AG09309 (cell line): ENCODE measurements around the gene RYR2.

ENCODE experiments used
- DNase-seq: peaks from one replicate; pipeline ENCODE4 v3.0.0-alpha.2; 2010; ENCODE audit warnings: low read depth
- H3K4me3 ChIP-seq: 2 replicates; pipeline ENCODE4 v1.5.1; 2011; ENCODE audit warnings: mild to moderate bottlenecking, low read depth, low read length, moderate library complexity; ENCODE audit not compliant: control insufficient read depth
- TF ChIP-seq, protein P1 (sequence below): IDR thresholded peaks from 2 replicates; pipeline ENCODE4 v1.5.1; 2011; ENCODE audit warnings: mild to moderate bottlenecking, low read depth, low read length, inconsistent platforms; ENCODE audit not compliant: insufficient read depth, control insufficient read depth; ENCODE audit errors: missing control alignments

The RYR2 gene

DNA sequence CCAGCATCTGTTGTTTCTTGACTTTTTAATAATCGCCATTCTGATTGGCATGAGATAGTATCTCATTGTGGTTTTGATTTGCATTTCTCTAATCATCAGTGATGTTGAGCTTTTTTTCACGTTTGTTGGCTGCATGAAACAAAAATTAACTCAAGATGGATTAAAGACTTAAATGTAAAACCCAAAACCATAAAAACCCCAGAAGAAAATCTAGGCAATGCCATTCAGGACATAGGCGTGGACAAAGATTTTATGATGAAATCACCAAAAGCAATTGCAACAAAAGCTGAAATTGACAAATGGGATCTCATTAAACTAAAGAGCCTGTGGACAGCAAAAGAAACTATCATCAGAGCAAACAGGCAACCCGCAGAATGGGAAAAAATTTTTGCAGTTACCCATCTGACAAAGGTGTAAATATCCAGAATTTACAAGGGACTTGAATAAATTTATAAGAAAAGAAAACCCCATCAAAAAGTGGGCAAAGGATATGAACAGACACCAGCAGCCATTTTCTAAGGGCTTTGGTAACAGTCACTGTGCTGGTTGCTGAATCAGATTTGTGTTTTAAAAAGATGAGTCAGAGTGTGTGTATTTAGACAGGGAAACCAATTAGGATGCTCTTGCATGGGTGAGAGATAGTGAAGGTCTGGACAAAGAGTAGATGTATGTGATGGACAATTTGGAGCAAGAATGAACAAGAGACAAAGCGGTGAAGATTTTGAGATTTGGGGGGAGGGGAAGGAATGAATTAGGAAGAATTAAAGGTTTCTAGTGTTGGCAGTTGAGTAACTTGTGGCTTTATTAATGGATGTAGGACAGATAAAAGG is 110.7 kb downstream of the RYR2 start:
- TF ChIP-seq, protein P1, sequence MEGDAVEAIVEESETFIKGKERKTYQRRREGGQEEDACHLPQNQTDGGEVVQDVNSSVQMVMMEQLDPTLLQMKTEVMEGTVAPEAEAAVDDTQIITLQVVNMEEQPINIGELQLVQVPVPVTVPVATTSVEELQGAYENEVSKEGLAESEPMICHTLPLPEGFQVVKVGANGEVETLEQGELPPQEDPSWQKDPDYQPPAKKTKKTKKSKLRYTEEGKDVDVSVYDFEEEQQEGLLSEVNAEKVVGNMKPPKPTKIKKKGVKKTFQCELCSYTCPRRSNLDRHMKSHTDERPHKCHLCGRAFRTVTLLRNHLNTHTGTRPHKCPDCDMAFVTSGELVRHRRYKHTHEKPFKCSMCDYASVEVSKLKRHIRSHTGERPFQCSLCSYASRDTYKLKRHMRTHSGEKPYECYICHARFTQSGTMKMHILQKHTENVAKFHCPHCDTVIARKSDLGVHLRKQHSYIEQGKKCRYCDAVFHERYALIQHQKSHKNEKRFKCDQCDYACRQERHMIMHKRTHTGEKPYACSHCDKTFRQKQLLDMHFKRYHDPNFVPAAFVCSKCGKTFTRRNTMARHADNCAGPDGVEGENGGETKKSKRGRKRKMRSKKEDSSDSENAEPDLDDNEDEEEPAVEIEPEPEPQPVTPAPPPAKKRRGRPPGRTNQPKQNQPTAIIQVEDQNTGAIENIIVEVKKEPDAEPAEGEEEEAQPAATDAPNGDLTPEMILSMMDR, result no peak
- no peak overlapping the region for H3K4me3 ChIP-seq
- no peak for DNase-seq

DNA sequence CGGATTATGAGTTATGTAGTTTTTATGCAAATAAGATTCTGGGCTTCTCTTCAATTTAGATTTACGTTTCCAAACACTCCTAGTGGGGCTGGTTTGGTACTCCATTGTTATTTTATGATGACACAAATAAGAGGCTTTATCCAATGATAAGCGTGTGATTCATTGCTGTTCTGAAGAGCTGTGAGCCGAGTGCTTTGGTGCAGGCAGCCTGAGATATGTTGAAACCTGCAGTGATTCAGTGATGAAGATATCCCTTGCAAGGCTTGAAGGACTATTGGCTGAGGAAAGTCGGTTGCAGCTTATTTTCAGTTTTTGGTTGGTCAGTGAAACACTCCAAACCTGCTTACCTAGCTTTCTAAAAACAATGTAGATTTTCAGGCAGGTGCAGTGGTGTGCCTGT is 112.2 kb downstream of the RYR2 start:
- TF ChIP-seq, protein P1, result no peak
- no peak overlapping the region for H3K4me3 ChIP-seq
- DNase-seq, result no peak

DNA sequence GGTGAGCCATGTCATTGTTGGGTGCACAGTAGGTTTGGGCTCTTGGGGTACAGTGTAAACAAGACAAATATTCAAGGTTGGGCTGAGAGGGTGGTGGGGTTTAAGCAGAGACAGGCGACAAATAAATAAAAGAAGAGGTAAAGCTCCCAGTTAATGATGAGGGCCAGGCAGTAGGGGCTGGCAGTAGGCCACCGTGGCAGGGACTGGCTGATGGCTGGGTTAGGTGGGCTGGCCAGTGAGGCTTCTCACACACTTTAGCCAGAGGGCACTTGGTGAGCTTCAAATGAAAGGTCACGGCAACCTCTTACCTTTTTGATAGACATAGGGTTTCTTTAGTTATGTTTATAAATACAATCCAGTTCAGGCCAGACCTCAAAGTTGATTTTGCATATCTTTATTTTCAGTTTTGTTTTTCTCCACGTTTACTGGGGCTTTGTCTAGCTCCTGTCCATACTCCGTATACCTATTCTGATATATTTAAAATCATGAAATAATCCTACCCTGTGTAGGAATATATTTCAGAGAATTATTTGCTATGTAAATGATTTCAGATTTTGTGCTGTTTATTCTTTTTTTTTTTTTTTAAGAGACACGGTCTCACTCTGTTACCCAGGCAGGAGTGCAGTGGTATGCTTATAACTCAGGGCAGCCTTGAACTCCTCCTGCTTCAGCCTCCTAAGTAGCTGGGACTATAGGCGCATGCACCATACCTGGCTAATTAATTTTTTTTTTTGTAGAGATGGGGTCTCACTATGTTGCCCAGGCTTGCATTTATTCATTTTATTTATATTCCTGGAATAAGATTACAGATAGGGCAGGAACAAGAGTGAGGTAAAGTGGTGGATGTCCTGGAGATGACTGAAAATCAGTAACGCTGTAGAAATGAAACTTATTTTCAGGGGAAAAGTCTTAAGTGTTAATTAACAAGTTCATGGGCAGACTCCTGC is 122.7 kb downstream of the RYR2 start:
- TF ChIP-seq, protein P1, result no peak
- DNase-seq, result no peak
- H3K4me3 ChIP-seq, result no peak overlapping the region

DNA sequence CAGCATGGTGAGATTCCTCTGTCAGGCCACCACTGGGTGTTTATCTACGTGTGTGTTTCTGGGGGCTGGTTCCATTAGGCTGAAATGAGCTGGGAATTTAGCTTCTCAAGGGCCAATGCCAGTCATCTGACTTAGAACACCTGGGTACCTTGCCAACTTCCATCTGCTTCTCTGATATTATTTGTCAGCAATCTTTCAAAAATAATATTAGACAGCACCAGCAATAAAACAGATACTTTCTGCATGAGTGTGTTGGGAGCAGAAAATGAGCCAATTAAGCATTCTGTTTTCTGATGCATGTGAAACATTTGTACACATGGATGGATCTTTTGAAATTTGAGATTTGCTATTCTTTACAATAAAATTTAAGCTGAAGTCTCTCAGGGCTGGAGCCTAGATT is 124.1 kb downstream of the RYR2 start:
- TF ChIP-seq, protein P1, result no peak
- no peak for DNase-seq
- no peak overlapping the region for H3K4me3 ChIP-seq

DNA sequence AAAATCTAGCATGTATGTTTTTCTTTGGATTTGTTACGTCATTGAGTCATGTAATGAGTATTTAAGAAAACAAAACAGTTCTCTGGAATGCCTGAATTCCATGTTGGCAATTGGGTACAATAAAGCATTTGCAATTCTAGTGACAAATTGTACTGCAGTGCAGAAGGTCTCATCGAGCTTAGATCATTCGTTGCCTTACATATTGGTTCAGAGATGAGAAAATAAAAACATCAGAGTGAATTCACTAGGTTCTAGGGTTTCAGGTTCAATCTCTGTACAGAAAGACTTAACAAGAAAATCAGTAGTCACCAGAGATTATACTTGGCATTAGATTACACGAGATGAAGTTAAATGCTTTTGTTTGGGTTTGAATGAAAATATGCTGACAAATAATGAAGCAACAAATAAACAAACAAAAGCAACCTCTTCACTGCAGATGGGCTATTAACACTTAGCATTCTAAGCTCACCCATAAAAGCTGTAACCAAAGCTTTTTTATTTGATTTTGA is 124.7 kb downstream of the RYR2 start:
- TF ChIP-seq, protein P1, result no peak
- no peak overlapping the region for H3K4me3 ChIP-seq
- DNase-seq, result no peak

DNA sequence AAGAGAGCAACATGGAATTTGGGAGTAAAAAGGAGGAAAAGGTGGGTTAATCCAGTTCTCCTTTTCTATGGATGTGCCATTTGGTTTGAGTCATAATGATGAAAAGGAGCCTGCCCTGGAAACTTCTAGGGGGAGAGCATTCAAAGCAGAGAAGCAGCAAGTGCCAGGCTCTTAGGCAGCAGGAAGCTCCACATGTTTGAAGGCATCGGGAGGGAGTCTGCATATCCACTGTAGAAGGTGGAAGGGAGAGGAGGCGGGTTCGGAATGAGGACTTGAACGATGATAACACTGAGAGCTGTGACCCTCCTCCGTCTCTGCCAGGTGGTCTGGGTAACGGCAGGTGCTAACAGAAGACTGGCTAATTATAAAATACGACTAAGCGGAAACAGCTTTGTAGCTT is 128.2 kb downstream of the RYR2 start:
- TF ChIP-seq, protein P1, result no peak
- no peak overlapping the region for H3K4me3 ChIP-seq
- DNase-seq, result no peak
